Effector CD8-positive, alpha-beta T cell (primary cell): ENCODE results near the gene CPAMD8.

Experiments used
- DNase-seq: peaks from one replicate; lab custom pipeline; 2025; lab: John Stamatoyannopoulos, UW

CPAMD8 gene

GRCh38 chr19:16892868-16893685 lies 133.5 kb downstream of the CPAMD8 start:
- no peak for DNase-seq

DNA sequence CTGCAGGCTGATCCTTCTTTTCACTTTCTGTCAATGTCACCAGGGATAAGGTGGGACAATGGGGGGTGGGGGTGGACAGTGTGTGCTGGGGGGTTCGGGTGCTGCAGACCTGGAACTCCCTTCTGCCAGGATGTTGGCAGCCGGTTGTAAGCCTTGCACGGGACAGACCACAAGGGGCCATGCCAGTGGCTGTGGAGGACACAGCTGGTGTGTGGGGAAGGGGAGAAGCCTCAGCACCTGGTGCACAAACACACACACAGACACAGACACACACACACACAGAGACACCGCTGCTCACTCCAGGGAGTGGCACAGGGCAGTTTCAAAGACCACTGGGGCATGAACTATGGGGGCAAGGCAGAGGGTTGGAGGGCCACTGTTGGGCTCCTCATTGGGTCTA lies 134.2 kb downstream of the CPAMD8 start:
- no peak for DNase-seq

DNA sequence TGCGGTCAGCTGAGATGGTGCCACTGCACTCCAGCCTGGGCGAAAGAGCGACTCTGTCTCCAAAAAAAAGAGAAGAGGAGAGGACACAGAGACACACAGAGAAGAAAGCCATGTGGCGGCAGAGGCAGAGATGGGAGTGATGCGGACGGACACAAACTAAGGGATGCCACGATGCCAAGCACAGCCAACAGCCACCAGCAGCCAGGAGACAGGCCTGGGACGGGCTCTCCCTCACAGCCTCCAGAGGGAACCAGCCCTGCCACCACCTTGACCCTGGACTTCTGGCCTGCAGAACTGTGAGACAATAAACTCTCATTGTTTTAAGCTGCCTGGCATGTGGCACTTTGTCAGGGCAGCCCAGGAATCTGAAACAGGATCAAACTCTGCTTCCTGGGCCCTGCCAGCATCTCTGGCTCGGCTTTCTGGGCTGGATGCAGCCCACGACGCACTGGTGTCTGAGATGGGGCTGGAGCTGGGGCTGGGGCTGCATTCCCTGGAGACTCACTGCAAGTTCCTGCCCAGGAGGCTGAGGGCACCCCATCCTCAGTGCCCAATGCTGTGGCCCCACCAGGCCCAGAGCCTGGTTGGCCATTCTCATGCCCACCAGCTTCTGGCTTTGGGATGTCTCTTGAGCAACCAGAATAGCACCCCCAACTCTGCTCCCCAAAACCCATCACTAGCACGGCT lies 134.8 kb downstream of the CPAMD8 start:
- no peak for DNase-seq

DNA sequence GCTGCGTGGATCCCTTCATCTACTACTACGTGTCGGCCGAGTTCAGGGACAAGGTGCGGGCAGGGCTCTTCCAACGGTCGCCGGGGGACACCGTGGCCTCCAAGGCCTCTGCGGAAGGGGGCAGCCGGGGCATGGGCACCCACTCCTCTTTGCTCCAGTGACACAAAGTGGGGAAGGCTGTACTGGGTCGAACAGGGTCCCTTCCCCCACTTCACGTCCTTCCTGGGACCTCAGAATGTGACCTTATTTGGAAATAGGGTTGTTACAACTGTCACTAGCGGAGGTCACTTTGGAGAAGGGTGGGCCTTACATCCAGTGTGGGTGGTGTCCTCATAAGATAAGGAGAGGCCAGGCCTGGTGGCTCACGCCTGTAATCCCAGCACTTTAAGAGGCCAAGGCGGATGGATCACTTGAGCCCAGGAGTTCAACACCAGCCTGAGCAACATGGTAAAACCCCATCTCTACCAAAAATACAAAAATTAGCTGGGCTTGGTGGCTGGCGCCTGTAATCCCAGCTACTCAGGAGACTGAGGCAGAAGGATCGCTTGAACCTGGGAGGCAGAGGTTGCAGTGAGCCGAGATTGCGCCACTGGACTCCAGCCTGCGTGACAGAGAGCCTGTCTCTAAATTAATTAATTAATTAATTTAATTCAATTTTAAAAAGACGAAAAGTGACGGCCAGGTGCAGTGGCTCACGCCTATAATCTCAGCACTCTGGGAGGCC lies 136.0 kb downstream of the CPAMD8 start:
- no peak for DNase-seq

- no peak for DNase-seq
These were observed 136.6 kb downstream of the CPAMD8 start for GRCh38 chr19:16889883-16890460.

- no peak for DNase-seq
These were observed 137.2 kb downstream of the CPAMD8 start for GRCh38 chr19:16889366-16889882.

GRCh38 chr19:16888629-16889365 lies 137.8 kb downstream of the CPAMD8 start, which contains the start of gene F2RL3:
Gene F2RL3, plus strand, starts transcription at chr19:16888999. Its CDS starts 191 bp downstream, at chr19:16889190.
- no peak for DNase-seq

GRCh38 chr19:16887353-16888265 lies 139.0 kb downstream of the CPAMD8 start:
- DNase-seq, result no peak

GRCh38 chr19:16886305-16886880 lies 140.2 kb downstream of the CPAMD8 start:
- no peak for DNase-seq

GRCh38 chr19:16885166-16885565 lies 141.4 kb downstream of the CPAMD8 start:
- DNase-seq, result no peak

DNA sequence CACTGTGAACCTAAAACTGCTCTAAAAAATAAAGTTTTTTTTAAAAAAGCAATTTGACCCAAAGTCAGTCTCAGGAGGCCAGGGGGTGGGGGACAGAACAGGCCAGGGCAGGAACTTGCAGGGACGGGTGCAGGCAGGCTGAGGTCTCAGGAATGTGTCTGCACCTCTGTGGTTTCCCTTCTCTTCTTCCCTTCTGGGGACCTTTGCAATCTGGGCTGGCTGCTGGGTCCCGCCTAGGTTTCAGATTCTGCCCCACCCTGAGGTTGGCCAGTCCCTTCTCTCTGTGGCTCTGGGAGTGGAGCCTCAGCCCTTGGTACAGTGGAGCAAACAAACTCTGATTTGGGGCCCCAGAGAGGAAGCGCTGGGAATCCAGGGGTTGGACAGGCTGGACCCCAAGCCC lies 143.1 kb downstream of the CPAMD8 start:
- DNase-seq, result no peak

DNA sequence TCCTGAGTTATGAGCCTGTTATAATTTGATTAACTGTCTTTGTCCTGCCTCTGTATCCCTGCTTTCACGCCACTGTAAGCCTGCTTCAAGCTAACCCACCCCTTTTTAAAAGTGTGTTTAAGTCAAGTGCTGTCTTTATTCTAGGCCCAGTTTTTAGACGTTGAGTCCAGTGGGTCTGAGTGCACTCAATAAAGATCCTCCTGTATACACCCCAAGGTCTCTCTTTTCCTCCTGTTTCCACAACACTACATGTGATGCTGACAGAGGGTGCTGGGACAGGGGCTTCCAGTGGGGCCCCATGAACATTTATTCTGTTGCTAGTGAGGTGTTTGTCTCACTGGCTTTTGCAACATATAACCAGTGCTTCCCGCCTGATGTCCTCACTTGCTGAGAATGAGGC lies 144.5 kb downstream of the CPAMD8 start:
- no peak for DNase-seq

DNA sequence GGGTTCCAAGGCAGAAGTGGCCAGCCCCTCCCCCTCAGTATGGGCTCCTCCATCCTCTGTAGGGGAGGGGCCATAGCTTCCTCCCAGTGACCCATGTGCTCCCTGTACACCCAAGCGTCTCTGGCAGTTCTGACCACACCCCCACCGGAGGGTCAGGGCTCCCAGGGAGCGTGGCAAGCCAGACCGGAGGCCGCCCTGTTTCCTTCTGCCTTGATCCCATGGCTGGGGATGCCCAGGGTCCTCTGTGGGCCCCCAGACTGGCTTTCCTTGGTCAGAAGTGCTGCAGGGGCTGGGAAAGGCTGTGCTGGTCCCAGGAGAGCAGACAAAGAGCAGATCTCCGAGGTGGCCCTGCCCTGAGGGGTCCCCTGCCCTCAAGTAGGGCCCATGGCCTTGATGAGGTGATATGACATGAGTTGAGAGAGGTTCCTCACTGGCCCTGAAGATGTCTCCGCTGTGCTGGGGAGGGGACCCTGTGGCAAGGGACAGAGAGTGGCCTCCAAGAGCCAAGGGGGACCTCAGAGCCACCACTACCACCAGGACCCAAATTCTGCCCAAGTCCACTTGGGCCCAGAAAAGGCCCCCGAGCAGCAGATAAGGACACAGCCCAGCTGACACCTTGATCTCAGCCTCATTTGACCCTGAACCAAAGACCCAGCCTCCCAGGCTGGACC lies 145.6 kb downstream of the CPAMD8 start:
- DNase-seq, result no peak

DNA sequence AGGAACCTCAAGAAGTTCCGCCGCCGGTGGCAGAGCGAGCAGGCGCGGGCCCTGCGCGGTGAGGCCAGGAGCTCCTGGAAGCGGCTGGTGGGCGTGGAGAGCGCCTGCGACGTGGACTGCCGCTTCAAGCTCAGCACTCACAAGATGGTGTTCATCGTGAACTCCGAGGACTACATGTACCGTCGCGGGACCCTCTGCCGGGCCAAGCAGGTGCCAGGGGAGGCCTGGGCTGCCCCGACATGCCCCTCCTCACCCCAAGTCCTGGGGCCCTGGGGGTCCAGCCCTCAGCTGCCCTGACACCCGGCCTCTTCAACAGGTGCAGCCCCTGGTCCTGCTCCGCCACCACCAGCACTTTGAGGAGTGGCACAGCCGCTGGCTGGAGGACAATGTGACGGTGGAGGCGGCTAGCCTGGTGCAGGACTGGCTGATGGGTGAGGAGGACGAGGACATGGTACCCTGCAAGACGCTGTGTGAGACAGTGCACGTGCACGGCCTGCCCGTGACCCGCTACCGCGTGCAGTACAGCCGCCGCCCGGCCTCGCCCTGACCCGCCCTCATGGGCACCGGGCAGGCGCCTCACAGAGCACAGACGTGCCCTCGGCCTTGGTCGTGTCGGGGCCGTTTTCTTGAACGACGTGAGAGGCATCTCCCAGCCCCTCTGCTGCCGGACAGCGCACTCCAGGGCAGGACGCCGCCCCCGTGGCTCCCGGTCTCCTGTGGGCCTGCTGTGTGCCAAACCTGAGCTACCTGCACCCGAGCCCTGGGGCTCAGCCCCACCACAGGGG lies 148.2 kb downstream of the CPAMD8 start:
- DNase-seq, result no peak

GRCh38 chr19:16877581-16877980 lies 149.0 kb downstream of the CPAMD8 start:
- no peak for DNase-seq

DNA sequence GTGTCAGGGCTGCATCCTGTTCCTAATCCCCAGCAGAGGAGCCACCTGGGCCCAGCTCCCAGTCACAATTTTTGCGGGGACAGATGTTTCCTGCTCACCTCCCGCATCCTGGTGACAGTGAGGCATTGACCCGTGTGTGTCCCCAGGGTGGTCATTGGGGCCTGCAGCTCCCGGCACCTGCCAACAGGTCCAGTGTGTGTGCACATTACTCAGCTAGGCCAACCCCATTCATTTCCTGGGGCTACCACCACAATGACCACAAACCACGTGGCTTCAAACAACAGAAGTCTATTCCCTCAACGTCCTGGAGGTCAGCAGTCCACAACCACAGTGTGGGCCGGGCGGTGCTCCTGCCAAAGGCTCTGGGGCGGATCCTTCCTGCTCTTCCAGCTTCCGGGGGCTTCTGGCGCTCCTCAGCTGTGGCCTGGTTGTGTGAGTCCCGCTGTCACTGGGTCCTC lies 149.7 kb downstream of the CPAMD8 start:
- DNase-seq, result no peak

GRCh38 chr19:16875584-16876555 lies 150.7 kb downstream of the CPAMD8 start:
- DNase-seq, result no peak
